K562 (cell line): Measurements from ENCODE around the gene ZNF597. TPM values are rescaled to one million over a fixed set of nuclear protein-coding genes. Genes with fewer than 3 reads are reported as not detected.

Experiments used
- BRF1 ChIP-seq: IDR thresholded peaks from 3 replicates; pipeline ENCODE4 v1.6.1; 2011; ENCODE audit warnings: borderline replicate concordance, mild to moderate bottlenecking; ENCODE audit not compliant: insufficient read length; ENCODE audit errors: extremely low read depth
- ETV5 ChIP-seq: sonication (generic); formaldehyde crosslinking; IDR thresholded peaks from 2 replicates; pipeline ENCODE4 v1.4.0; 2020; ENCODE audit warnings: low read depth, mild to moderate bottlenecking, missing genetic modification reagents
- FIP1L1 ChIP-seq: fragments of 200-400 bp; formaldehyde crosslinking; IDR thresholded peaks from 2 replicates; pipeline ENCODE4 v1.6.1; 2018; ENCODE audit warnings: mild to moderate bottlenecking, low read depth, low read length; ENCODE audit not compliant: poor library complexity, severe bottlenecking
- HCFC1 ChIP-seq: IDR thresholded peaks from 2 replicates; pipeline ENCODE4 v1.6.1; 2012; ENCODE audit warnings: low read depth, low read length, improper control_type of control experiment
- HMGN3 ChIP-seq: IDR thresholded peaks from 2 replicates; pipeline ENCODE4 v1.6.1; 2011; ENCODE audit warnings: borderline replicate concordance, low read depth, mild to moderate bottlenecking, mixed read lengths, low read length; ENCODE audit not compliant: insufficient read length; ENCODE audit errors: extremely low read depth
- KLF13 ChIP-seq: fragments of 450-650 bp; IDR thresholded peaks from 2 replicates; pipeline ENCODE4 v1.6.1; 2016; ENCODE audit warnings: missing genetic modification characterization, low read depth, mild to moderate bottlenecking, missing compliant biosample characterization, moderate library complexity, borderline replicate concordance
- MAFG ChIP-seq: fragments of 450-650 bp; conservative IDR thresholded peaks from 2 replicates; pipeline ENCODE4 v1.6.1; 2016; ENCODE audit warnings: missing genetic modification characterization, missing compliant biosample characterization
- MEIS2 ChIP-seq: fragments of 450-650 bp; IDR thresholded peaks from 2 replicates; pipeline ENCODE4 v1.6.1; 2014; ENCODE audit warnings: mild to moderate bottlenecking; ENCODE audit not compliant: partially characterized antibody
- NRF1 ChIP-seq, 2 experiments: fragments of 450-650 bp; IDR thresholded peaks in 1 of 2; conservative IDR thresholded peaks in 1 of 2; 2 replicates each; pipeline ENCODE4 v1.6.1; 2014; ENCODE audit warnings: mild to moderate bottlenecking in 2 of 2
- NUFIP1 ChIP-seq: fragments of 450-650 bp; IDR thresholded peaks from 2 replicates; pipeline ENCODE4 v1.6.1; 2018; ENCODE audit not compliant: partially characterized antibody
- XRCC4 ChIP-seq: IDR thresholded peaks from one replicate; pipeline ENCODE4 v1.6.1; 2011; ENCODE audit not compliant: insufficient read depth, insufficient read length; ENCODE audit errors: extremely low read depth
- ZBTB7A ChIP-seq: IDR thresholded peaks from 2 replicates; pipeline ENCODE4 v1.6.1; 2011; ENCODE audit warnings: low read depth, mild to moderate bottlenecking, low read length, moderate library complexity, borderline replicate concordance; ENCODE audit not compliant: control insufficient read depth
- ZFP1 ChIP-seq: fragments of 450-650 bp; formaldehyde crosslinking; IDR thresholded peaks from 2 replicates; pipeline ENCODE4 v1.4.0; 2020; ENCODE audit warnings: mild to moderate bottlenecking, mixed read lengths
- ZNF175 ChIP-seq: fragments of 200-800 bp; sonication (Bioruptor generic); IDR thresholded peaks from 2 replicates; pipeline ENCODE4 v1.6.1; 2016; ENCODE audit warnings: low read depth, mild to moderate bottlenecking, missing genetic modification characterization, missing compliant biosample characterization
- ZNF232 ChIP-seq: sonication (generic); formaldehyde crosslinking; IDR thresholded peaks from 2 replicates; pipeline ENCODE4 v1.8.0; 2022; ENCODE audit warnings: mild to moderate bottlenecking, missing genetic modification reagents
- polyA plus RNA-seq, 8 experiments: library from polyadenylated mRNA; depleted of rRNA in 4 of 8; stranded (reverse) in 5 of 8; unstranded in 3 of 8; fragments of >200 nt; fragmentation: Nextera tagmentation in 2 of 8; fragmentation: Illumina TruSeq in 1 of 8; extraction: Ambion mirVana in 2 of 8; extraction: Trizol in 1 of 8; gene quantifications; 2 replicates each; pipeline versions ENCODE4 v1.2.1 to v1.2.3, GENCODE V29; 2011 to 2014; ENCODE audit warnings: inconsistent platforms in 1 of 8, missing spikeins in 1 of 8
- total RNA-seq, 7 experiments: library from RNA; depleted of rRNA in 6 of 7; stranded (reverse); fragments of >200 nt in 6 of 7; fragmentation: Illumina TruSeq in 2 of 7; extraction: Trizol in 2 of 7; gene quantifications; 2 replicates each; pipeline versions ENCODE4 v1.2.1 to v1.2.3, GENCODE V29; 2011 to 2021; ENCODE audit warnings: low replicate concordance in 1 of 7
- TF ChIP-seq, protein P1 (sequence below): fragments of 450-650 bp; IDR thresholded peaks from 2 replicates; pipeline ENCODE4 v1.6.1; 2018; ENCODE audit warnings: mild to moderate bottlenecking, low read depth; ENCODE audit not compliant: partially characterized antibody
- TF ChIP-seq, protein P2 (sequence below), 2 experiments: fragments of 150-350 bp in 1 of 2; IDR thresholded peaks; 2 replicates each; pipeline ENCODE4 v1.6.1; 2012 to 2016; ENCODE audit warnings: low read depth in 2 of 2, low read length in 2 of 2, mild to moderate bottlenecking in 1 of 2, moderate library complexity in 1 of 2
- TF ChIP-seq, protein P3 (sequence below): fragments of 450-650 bp; IDR thresholded peaks from 2 replicates; pipeline ENCODE4 v1.6.1; 2014; ENCODE audit warnings: low read depth, mild to moderate bottlenecking, moderate library complexity, borderline replicate concordance
- TF ChIP-seq, protein P4 (sequence below): IDR thresholded peaks from 2 replicates; pipeline ENCODE4 v1.6.1; 2011; ENCODE audit not compliant: insufficient read length; ENCODE audit errors: extremely low read depth

Gene ZNF597
- total and polyA plus RNA-seq, 9 of the 15 experiments (the other 6 are each of a cell fraction or from before 2014, with no cell fraction given): 0.14 to 0.68 (median 0.42) TPM

DNA sequence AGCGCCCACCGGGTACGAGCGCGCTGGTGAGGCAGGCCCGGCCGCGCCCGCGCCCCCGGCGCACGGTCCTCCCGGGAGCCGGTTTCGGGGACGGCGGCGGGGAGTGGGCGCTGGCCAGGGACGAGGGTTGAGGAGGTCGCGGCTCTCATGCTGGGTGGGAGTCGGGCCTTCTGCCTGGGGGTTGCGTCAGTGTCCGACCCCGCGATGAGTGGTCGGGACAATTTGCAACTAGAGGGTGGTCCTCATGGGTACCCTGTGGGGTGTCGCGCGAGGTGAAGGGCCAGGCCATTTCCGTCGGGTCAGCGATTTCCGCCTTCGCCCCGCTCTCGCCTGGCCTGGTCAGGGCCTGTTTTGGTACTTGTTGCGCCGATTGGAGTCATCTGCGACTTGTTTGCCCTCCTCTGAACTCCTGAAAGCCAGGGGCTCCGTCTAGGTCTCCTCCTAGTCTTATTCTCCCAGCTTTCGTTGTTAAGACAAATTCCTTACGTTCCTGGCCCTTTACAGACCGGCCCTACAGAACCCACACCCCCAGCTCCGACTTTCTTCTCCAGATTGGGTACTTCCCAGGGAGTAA lies 15.1 kb upstream of the ZNF597 start (continued):
- TF ChIP-seq, protein P1, sequence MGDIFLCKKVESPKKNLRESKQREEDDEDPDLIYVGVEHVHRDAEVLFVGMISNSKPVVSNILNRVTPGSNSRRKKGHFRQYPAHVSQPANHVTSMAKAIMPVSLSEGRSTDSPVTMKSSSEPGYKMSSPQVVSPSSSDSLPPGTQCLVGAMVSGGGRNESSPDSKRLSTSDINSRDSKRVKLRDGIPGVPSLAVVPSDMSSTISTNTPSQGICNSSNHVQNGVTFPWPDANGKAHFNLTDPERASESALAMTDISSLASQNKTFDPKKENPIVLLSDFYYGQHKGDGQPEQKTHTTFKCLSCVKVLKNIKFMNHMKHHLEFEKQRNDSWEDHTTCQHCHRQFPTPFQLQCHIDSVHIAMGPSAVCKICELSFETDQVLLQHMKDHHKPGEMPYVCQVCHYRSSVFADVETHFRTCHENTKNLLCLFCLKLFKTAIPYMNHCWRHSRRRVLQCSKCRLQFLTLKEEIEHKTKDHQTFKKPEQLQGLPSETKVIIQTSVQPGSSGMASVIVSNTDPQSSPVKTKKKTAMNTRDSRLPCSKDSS: no peak
- TF ChIP-seq HCFC1: no peak
- no peak for TF ChIP-seq MEIS2
- no peak for TF ChIP-seq ZNF175 (CRISPR knock-in tag)
- no peak for TF ChIP-seq BRF1
- TF ChIP-seq, protein P2, sequence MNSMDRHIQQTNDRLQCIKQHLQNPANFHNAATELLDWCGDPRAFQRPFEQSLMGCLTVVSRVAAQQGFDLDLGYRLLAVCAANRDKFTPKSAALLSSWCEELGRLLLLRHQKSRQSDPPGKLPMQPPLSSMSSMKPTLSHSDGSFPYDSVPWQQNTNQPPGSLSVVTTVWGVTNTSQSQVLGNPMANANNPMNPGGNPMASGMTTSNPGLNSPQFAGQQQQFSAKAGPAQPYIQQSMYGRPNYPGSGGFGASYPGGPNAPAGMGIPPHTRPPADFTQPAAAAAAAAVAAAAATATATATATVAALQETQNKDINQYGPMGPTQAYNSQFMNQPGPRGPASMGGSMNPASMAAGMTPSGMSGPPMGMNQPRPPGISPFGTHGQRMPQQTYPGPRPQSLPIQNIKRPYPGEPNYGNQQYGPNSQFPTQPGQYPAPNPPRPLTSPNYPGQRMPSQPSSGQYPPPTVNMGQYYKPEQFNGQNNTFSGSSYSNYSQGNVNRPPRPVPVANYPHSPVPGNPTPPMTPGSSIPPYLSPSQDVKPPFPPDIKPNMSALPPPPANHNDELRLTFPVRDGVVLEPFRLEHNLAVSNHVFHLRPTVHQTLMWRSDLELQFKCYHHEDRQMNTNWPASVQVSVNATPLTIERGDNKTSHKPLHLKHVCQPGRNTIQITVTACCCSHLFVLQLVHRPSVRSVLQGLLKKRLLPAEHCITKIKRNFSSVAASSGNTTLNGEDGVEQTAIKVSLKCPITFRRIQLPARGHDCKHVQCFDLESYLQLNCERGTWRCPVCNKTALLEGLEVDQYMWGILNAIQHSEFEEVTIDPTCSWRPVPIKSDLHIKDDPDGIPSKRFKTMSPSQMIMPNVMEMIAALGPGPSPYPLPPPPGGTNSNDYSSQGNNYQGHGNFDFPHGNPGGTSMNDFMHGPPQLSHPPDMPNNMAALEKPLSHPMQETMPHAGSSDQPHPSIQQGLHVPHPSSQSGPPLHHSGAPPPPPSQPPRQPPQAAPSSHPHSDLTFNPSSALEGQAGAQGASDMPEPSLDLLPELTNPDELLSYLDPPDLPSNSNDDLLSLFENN (IDR thresholded peaks at IDR 0.05; ENCODE audit: low read depth in 2 of 2, low read length in 2 of 2): no peak
- TF ChIP-seq ETV5 (CRISPR knock-in tag): no peak
- TF ChIP-seq NUFIP1: no peak
- TF ChIP-seq MAFG (tag): peak; percentile 87
- TF ChIP-seq, protein P3, sequence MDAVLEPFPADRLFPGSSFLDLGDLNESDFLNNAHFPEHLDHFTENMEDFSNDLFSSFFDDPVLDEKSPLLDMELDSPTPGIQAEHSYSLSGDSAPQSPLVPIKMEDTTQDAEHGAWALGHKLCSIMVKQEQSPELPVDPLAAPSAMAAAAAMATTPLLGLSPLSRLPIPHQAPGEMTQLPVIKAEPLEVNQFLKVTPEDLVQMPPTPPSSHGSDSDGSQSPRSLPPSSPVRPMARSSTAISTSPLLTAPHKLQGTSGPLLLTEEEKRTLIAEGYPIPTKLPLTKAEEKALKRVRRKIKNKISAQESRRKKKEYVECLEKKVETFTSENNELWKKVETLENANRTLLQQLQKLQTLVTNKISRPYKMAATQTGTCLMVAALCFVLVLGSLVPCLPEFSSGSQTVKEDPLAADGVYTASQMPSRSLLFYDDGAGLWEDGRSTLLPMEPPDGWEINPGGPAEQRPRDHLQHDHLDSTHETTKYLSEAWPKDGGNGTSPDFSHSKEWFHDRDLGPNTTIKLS: no peak
- no peak for TF ChIP-seq XRCC4
- no peak for TF ChIP-seq FIP1L1
- peak; percentile 38; the same call in 1 of the 2 replicates for TF ChIP-seq ZBTB7A
- TF ChIP-seq HMGN3: no peak
- TF ChIP-seq, protein P4, sequence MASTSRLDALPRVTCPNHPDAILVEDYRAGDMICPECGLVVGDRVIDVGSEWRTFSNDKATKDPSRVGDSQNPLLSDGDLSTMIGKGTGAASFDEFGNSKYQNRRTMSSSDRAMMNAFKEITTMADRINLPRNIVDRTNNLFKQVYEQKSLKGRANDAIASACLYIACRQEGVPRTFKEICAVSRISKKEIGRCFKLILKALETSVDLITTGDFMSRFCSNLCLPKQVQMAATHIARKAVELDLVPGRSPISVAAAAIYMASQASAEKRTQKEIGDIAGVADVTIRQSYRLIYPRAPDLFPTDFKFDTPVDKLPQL: no peak
- TF ChIP-seq ZFP1 (CRISPR knock-in tag): no peak
- no peak for TF ChIP-seq KLF13
- TF ChIP-seq ZNF232 (CRISPR knock-in tag): no peak
- TF ChIP-seq NRF1 (conservative IDR thresholded peaks at IDR 0.05 in 1 of 2, IDR thresholded peaks at IDR 0.05 in 1 of 2): peak; percentile 47 to 59
